Ishikawa (cell line): ENCODE data around the gene NUP214.

ENCODE experiments used
- CEBPB ChIP-seq: IDR thresholded peaks from 2 replicates; pipeline ENCODE4 v1.6.1; 2012
- CREB1 ChIP-seq: IDR thresholded peaks from 2 replicates; pipeline ENCODE4 v1.6.1; 2012; ENCODE audit warnings: low read depth
- EGR1 ChIP-seq: IDR thresholded peaks from 2 replicates; pipeline ENCODE4 v1.6.1; 2012
- EP300 ChIP-seq: IDR thresholded peaks from 2 replicates; pipeline ENCODE4 v1.6.1; 2012; ENCODE audit warnings: borderline replicate concordance
- FOXM1 ChIP-seq: IDR thresholded peaks from 2 replicates; pipeline ENCODE4 v1.6.1; 2012; ENCODE audit warnings: low read depth, borderline replicate concordance
- MAX ChIP-seq: IDR thresholded peaks from 2 replicates; pipeline ENCODE4 v1.6.1; 2012
- NFIC ChIP-seq: IDR thresholded peaks from 2 replicates; pipeline ENCODE4 v1.6.1; 2012
- RAD21 ChIP-seq: IDR thresholded peaks from 2 replicates; pipeline ENCODE4 v1.6.1; 2012; ENCODE audit warnings: low read depth
- REST ChIP-seq: IDR thresholded peaks from 2 replicates; pipeline ENCODE4 v1.6.1; 2012; ENCODE audit warnings: low read depth, mild to moderate bottlenecking
- TAF1 ChIP-seq: IDR thresholded peaks from 2 replicates; pipeline ENCODE4 v1.6.1; 2012; ENCODE audit warnings: low read depth, mild to moderate bottlenecking
- TCF12 ChIP-seq: IDR thresholded peaks from 2 replicates; pipeline ENCODE4 v1.6.1; 2012; ENCODE audit warnings: low read depth
- TEAD4 ChIP-seq: IDR thresholded peaks from 2 replicates; pipeline ENCODE4 v1.6.1; 2012
- YY1 ChIP-seq: IDR thresholded peaks from 2 replicates; pipeline ENCODE4 v1.6.1; 2012; ENCODE audit warnings: low read depth
- ZBTB7A ChIP-seq: IDR thresholded peaks from 2 replicates; pipeline ENCODE4 v1.6.1; 2012; ENCODE audit warnings: low read depth
- TF ChIP-seq, protein P1 (sequence below): IDR thresholded peaks from 2 replicates; pipeline ENCODE4 v1.6.1; 2012

The NUP214 gene

DNA sequence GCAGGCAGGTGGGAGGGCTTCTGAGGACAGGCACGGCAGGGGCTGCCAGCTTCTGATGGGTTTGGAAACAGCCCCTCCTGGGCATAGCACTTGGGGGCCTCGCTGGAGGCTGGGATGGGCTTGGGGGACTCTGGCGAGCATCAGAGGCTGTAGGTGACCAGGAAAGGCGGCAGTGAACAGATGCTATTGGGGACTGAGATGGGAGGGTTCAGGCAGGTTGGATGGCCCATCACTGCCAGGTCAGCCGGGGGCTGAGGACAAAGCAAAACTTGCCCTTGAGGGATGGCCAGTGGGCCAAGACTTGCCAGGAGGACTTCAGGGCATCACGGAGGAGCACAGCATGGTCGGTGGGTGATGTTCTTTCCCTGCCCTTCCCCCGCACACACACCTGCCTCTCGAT is 22.4 kb upstream of the NUP214 start:
- TF ChIP-seq, protein P1, sequence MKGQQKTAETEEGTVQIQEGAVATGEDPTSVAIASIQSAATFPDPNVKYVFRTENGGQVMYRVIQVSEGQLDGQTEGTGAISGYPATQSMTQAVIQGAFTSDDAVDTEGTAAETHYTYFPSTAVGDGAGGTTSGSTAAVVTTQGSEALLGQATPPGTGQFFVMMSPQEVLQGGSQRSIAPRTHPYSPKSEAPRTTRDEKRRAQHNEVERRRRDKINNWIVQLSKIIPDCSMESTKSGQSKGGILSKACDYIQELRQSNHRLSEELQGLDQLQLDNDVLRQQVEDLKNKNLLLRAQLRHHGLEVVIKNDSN, result no peak
- TF ChIP-seq YY1 (no peak), EGR1 (no peak), FOXM1 (no peak), REST (no peak), NFIC (no peak), EP300 (no peak), CREB1 (no peak), TEAD4 (no peak), CEBPB (no peak), TAF1 (no peak), ZBTB7A (no peak), RAD21 (no peak), TCF12 (no peak), MAX (no peak)

- no peak for TF ChIP-seq ZBTB7A
- no peak for TF ChIP-seq EGR1
- no peak for TF ChIP-seq REST
- no peak for TF ChIP-seq TCF12
- no peak for TF ChIP-seq YY1
- TF ChIP-seq, protein P1, result no peak
- TF ChIP-seq EP300, result no peak
- TF ChIP-seq FOXM1, result no peak
- no peak for TF ChIP-seq CREB1
- no peak for TF ChIP-seq TAF1
- TF ChIP-seq NFIC, result no peak
- TF ChIP-seq TEAD4, result no peak
- TF ChIP-seq RAD21, result no peak
- no peak for TF ChIP-seq MAX
- TF ChIP-seq CEBPB, result no peak
These were observed 21.9 kb upstream of the NUP214 start for GRCh38 chr9:131103535-131103934.

GRCh38 chr9:131104016-131104740 is 21.2 kb upstream of the NUP214 start:
- TF ChIP-seq TCF12 (no peak), YY1 (no peak), RAD21 (no peak), EP300 (no peak)

DNA sequence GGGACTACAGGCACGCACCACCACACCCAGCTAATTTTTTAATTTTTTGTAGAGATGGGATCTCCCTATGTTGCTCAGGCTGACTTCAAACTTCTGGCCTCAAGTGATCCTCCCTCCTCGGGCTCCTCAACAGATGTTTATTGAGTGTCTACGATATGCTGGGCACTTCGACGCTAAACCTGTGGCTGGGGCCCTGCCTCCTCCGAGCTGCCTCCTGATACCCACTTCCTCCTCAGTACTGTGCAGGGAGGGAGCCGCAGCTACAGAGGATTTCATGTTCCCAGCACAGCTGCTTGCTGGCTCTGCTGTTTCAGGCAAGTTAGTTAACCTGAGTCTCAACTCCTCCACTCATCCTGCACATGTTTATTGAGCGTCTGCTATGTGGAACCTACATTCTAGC is 19.4 kb upstream of the NUP214 start:
- TF ChIP-seq EP300, result no peak
- TF ChIP-seq, protein P1, result no peak

DNA sequence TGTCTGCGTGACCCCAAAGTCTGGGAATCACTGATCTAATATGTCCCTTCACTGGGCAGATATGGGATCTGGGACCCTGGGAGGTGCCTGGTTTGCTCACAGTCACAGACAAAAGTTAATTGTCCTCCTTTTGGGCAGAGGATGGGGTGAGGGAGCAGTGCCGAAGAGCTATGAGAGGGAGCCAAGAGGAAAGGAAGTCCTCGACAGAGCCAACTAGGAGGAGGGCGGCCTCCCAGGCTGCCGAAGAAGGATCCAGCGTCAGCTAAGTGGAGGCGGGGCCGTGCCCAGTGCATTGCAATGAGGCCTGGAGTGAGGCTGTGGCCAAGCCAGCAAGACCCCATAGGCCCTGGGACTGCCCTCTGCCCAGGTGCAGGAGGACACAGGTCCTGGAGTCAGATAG is 17.6 kb upstream of the NUP214 start:
- TF ChIP-seq, protein P1, result no peak
- TF ChIP-seq MAX (no peak), RAD21 (no peak), EGR1 (no peak), ZBTB7A (no peak), YY1 (no peak), CREB1 (no peak), TEAD4 (no peak)
